Stimulated activated CD8-positive, alpha-beta memory T cell treated with anti-CD3 and anti-CD28 coated beads, Interleukin-4, amount 100 ng/mL, for 48 hours (primary cell): Measurements from ENCODE around the gene STX17.
"Not testable (repeated sequence)": the region's sequence is repeated elsewhere in the genome, so short reads cannot be mapped to it uniquely, and the experiment has no call there.

ENCODE experiments used
- DNase-seq: peaks from one replicate; pipeline ENCODE4 v3.0.0-alpha.2; 2020

The STX17 gene

GRCh38 chr9:99906403-99907207 lies at the start of gene STX17:
Gene STX17, plus strand, starts transcription at chr9:99906654. Its CDS starts 8,586 bp downstream, at chr9:99915240.
- peak; percentile 88 for DNase-seq

GRCh38 chr9:99857576-99857975 lies 48.9 kb upstream of the STX17 start:
- DNase-seq = not testable (repeated sequence)

GRCh38 chr9:99858087-99858486 lies 48.4 kb upstream of the STX17 start:
- DNase-seq = no peak

GRCh38 chr9:99859243-99859980 lies 47.0 kb upstream of the STX17 start:
- no peak for DNase-seq

- DNase-seq = no peak
These were observed 46.2 kb upstream of the STX17 start for GRCh38 chr9:99860266-99860665.

DNA sequence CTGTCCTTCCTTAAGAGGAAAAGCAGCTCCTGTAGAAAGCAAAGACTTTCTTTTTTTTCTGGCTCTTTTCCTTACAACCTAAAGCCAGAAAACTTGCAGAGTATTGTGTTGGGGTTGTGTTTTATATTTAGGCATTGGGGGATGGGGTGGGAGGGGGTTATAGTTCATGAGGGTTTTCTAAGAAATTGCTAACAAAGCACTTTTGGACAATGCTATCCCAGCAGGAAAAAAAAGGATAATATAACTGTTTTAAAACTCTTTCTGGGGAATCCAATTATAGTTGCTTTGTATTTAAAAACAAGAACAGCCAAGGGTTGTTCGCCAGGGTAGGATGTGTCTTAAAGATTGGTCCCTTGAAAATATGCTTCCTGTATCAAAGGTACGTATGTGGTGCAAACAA lies 42.5 kb upstream of the STX17 start:
- no peak for DNase-seq

DNA sequence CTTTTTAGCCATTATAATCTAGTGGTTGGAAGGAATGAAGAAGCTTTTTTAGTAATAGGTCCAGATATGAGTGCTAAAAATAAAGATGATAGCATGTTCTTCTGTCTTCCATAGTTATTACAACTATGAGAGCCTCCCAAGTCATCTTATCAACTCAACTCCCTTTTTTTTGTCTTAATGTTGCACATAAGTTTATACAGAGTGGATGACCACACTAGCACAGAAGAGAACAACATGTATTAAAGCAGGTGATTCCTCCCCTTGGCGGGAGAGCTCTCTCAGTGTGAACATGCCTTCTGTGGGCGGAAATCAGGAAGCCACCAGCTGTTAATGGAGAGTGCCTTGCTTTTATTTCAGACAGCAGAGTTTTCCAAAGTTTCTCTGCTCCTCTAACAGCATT lies 40.1 kb upstream of the STX17 start:
- no peak for DNase-seq

GRCh38 chr9:99867536-99867935 lies 38.9 kb upstream of the STX17 start:
- DNase-seq = no peak

- no peak for DNase-seq
These were observed 38.5 kb upstream of the STX17 start for GRCh38 chr9:99867968-99868367.

DNA sequence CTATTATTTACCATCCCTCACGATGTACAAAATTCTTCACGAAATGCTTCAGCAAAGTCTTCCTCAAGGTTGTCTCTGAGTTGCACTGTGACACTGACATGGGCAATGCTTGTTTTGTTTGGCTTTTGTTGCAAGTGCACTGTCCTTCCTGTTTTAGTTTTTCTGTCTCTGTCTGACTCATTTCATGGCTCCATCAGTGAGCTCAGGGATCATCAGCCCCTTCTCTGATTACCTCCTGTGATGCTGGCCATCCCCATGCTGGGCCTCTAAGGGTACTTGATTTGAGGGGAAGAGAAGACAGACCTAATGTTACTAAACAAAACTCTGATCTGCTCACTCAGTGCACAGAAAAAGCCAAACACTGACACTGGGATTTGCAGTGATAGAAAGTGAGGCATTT lies 37.6 kb upstream of the STX17 start:
- DNase-seq = no peak

GRCh38 chr9:99870126-99870525 lies 36.3 kb upstream of the STX17 start:
- no peak for DNase-seq

- DNase-seq = no peak
These were observed 32.9 kb upstream of the STX17 start for GRCh38 chr9:99873531-99873930.

DNA sequence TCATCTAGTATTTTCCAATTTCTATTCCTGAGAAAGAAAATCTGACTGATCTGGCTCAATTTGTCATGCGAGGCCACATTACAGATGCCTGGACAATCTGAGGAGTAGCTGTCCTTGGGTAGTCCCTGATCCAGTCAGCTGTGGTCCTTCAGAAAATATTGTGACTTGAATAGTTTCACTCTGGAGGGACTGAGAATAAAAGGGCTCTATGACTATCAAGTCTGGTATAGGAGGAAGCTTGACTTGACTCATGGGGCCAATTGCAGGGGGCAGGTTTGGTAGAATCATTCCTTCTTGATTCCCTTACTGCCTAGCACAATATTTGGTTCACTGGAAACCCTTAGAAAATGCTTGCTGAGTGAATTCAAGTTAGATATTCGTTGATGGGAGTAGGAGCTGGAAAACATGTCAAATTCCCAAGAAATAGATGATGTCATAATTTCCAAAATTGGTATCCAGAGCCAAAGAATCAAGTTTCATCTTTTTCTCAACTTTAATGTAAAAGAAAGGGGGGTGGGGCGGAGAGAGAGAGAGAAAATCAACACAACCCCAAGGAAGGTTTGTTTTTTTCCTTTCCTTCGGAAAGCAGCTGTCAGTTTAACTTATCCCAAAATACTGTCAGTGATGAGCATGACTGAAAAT lies 32.4 kb upstream of the STX17 start:
- DNase-seq = peak; percentile 39

- no peak for DNase-seq
These were observed 30.3 kb upstream of the STX17 start for GRCh38 chr9:99876190-99876589.

GRCh38 chr9:99878651-99879050 lies 27.8 kb upstream of the STX17 start:
- no peak for DNase-seq

DNA sequence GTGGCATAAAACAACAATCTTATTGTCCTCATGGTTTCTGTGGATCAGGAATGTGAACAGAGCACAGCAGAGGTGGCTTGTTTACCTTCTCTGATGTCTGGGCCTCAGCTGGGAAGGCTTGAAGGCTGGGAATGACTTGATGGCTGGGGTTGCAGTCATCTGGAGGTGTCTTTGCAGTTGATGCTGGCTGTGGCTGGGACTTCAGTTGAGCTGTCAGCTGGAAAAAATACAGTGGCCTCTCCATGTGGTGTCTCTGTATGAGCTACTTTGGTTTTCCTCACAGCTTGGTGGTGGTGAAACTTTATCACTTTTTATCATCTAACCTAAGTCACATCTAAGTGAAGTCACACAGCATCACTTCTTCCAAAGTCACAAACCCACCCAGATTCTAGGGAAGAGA lies 24.7 kb upstream of the STX17 start:
- peak; percentile 40 for DNase-seq

DNA sequence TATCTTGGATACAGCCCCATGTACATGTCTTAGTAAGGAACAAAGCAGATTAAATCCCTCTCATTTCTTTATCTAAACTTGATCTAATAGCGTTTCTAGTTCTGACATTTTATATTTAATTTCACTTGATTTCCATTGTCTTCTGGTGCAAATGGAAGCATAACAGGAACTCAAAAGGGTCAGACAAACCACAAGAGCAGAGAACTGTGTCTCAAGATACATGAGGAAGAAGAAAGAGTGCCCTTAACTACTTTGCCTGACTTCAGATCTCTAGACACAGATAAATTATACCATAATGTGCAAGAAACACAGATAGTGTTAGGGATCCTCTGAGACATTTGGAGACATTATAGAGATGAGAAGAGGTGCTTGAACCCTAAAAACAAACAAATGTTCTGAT lies 20.7 kb upstream of the STX17 start:
- DNase-seq = no peak

DNA sequence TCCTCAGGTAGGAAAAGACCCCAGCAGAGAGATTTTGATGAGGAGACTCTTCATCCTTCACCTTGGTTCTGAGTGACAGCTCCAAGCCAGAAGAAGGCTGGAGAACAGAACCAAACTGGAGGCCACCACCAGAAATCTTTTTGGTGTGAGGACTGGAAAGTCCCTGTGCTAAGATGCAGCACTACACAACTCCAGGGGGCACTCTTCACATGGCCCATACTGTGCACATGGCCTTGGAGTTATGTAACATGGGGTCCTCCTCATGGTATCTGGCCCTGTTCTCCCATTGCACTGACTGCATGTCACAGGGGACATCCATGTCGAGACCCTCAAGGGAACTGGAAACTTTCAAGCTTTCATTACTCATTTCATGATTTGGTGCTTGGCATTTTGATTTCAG lies 17.3 kb upstream of the STX17 start:
- no peak for DNase-seq

DNA sequence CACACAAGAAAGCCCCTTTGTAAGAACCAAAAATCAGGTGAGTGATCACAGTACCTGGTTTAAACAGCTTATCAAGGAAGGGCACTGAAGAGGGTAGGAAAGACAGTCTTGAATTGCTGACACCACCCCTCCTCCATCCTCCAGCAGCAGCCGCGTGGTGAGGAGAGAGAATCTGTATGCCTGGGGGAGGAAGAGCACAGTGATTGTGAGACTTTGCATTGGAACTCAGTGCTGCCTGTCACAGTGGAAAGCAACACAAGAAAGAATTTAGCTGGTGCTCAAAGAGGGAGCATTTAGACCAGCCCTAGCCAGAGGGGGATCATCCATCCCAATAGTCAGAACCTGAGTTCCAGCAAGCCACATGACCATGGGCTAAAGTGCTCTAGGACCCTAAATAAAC lies 11.6 kb upstream of the STX17 start:
- no peak for DNase-seq

- no peak for DNase-seq
These were observed 10.9 kb upstream of the STX17 start for GRCh38 chr9:99895510-99895909.

DNA sequence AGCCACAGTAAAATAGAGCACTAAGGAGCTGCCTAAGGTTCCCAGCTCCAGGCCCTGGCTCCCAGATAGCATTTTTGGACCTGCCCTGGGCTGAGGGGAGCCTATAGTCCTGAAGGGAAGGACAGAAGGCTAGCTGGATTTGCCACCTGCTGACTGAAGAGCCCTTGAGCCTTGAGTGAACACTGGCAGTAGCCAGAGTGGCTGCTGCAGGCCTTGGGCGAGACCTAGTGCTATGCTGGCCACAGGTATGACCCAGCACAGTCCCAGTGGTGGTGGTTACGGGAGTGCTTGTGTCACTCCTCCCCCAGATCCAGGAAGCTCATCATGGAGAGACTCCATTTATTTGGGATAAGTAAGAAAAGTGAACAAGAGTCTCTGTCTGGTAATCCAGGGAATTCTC lies 10.3 kb upstream of the STX17 start:
- no peak for DNase-seq

DNA sequence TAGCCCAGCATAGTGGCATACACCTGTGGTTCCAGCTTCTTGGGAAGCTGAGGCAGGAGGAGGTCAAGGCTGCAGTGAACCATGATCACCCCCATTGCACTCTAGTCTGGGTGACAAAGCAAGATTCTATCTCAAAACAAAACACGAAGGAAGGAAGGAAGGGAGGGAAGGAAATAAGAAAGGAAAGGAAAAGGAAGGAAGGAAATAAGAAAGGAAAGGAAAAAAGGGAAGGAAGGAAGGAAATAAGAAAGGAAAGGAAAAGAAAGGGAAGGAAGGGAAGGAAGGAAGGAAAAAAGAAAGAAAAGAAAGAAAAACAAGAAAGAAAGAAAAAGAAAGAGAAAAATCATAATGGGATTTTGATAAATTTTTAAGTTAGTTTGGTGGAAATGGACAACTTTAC lies 3.1 kb upstream of the STX17 start:
- DNase-seq = no peak

DNA sequence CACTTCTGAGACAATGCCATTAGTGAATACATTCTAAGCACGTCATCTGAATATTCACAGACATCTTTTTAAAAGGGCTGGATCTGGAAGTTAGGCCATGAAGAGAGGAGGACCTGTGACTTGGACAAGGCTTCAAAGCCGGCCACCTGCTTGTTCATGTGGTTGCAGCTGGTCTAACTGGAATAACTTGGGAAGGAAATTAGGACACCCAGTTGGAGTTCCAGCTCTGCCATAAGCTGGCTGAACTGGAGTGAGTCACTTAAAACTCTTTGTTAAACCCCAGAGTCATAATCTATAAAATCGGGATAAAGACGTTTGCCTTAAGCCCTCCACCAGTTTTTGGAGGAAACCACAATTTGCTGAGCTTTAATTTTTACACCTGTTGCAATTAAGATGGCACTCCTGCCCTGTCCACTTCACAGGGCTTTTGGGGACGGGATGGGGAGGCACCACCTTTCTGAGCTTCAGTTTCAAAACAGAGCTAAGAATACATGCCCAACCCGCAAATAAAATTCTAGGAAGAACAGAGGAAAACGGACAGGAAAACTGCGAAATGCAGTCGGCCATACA lies 536 bp upstream of the STX17 start:
- DNase-seq = no peak

DNA sequence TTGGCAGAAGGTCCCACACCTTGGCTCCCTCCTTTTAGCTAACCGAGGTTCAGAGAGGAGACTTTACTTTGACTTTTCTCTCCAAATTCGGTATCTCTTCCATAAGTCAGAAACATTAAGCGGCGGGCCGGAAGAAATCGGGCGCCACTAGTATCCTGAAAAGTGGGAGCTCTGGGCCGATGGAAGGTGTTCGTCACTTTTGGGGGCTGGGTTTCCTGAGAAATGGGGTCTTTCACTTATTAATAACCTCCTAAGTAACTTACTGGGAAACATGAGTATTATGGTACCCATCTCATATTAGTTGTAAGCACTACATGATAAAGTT lies 716 bp downstream of the STX17 start:
- no peak for DNase-seq
